HCT116 (cell line): ENCODE data around the gene XDH.

Source experiments
- CBX3 ChIP-seq: IDR thresholded peaks from 2 replicates; pipeline ENCODE4 v1.6.1; 2012; ENCODE audit warnings: low read depth
- CEBPB ChIP-seq: IDR thresholded peaks from 2 replicates; pipeline ENCODE4 v1.6.1; 2012; ENCODE audit warnings: low read depth
- CTCF ChIP-seq, 3 experiments: fragments of 200-600 bp in 1 of 3; sonication (generic) in 1 of 3; IDR thresholded peaks in 2 of 3; conservative IDR thresholded peaks in 1 of 3; 2 replicates each; pipeline ENCODE4 v1.5.1; 2012 to 2017; ENCODE audit warnings: low read depth in 2 of 3, low read length in 2 of 3, antibody characterized with exemption in 1 of 3, borderline replicate concordance in 1 of 3, control low read depth in 1 of 3, mild to moderate bottlenecking in 1 of 3, mixed read lengths in 1 of 3, mixed run types in 1 of 3, moderate library complexity in 1 of 3; ENCODE audit not compliant: insufficient read depth in 1 of 3
- JUND ChIP-seq: IDR thresholded peaks from 2 replicates; pipeline ENCODE4 v1.6.1; 2012
- MAX ChIP-seq: IDR thresholded peaks from 2 replicates; pipeline ENCODE4 v1.6.1; 2012
- POLR2A ChIP-seq: IDR thresholded peaks from 2 replicates; pipeline ENCODE4 v1.7.0; 2011; ENCODE audit warnings: borderline replicate concordance; ENCODE audit not compliant: insufficient read depth, insufficient read length; ENCODE audit errors: extremely low read depth
- POLR2AphosphoS5 ChIP-seq: IDR thresholded peaks from 2 replicates; pipeline ENCODE4 v1.6.1; 2011; ENCODE audit warnings: mild to moderate bottlenecking, low read depth, low read length, moderate library complexity
- RAD21 ChIP-seq: IDR thresholded peaks from 2 replicates; pipeline ENCODE4 v1.6.1; 2012; ENCODE audit warnings: low read depth, mild to moderate bottlenecking
- REST ChIP-seq: IDR thresholded peaks from 2 replicates; pipeline ENCODE4 v1.6.1; 2012; ENCODE audit warnings: low read depth
- TCF7L2 ChIP-seq: IDR thresholded peaks from 2 replicates; pipeline ENCODE4 v1.7.0; 2011; ENCODE audit warnings: borderline replicate concordance, inconsistent platforms; ENCODE audit not compliant: insufficient read depth, insufficient read length; ENCODE audit errors: extremely low read depth
- ZFX ChIP-seq: fragments of 450-650 bp; IDR thresholded peaks from 2 replicates; pipeline ENCODE4 v1.6.1; 2017
- ZNF274 ChIP-seq: fragments of 200-500 bp; sonication (Bioruptor generic); IDR thresholded peaks from 2 replicates; pipeline ENCODE4 v1.6.1; 2014; ENCODE audit warnings: mild to moderate bottlenecking, low read depth, low read length, inconsistent platforms

GRCh38 chr2:31384351-31384750 lies 30.2 kb downstream of the XDH start:
- TF ChIP-seq CTCF (IDR thresholded peaks at IDR 0.05 in 2 of 3, conservative IDR thresholded peaks at IDR 0.05 in 1 of 3; ENCODE audit: borderline replicate concordance in 1 of 3, insufficient read depth in 1 of 3, low read depth in 2 of 3, low read length in 2 of 3) (no peak), ZFX (no peak), MAX (peak; percentile 40; the same call in 1 of the 2 replicates), RAD21 (peak; percentile 13; the same call in 1 of the 2 replicates), POLR2A (no peak), REST (no peak), POLR2AphosphoS5 (no peak), JUND (no peak), TCF7L2 (no peak), ZNF274 (no peak), CBX3 (peak; percentile 52; the same call in 1 of the 2 replicates), CEBPB (no peak)
